Loucy (cell line): ENCODE results near the gene COQ2.

Experiments
- H2AFZ ChIP-seq: fragments of 200-600 bp; sonication (generic); 2 replicates; pipeline ENCODE4 v1.6.0; 2016; ENCODE audit warnings: antibody characterized with exemption, mild to moderate bottlenecking, low read length, moderate library complexity
- H3F3A ChIP-seq: fragments of 200-600 bp; 2 replicates; pipeline ENCODE4 v1.6.0; 2016; ENCODE audit warnings: antibody characterized with exemption, low read depth, mild to moderate bottlenecking
- H3K27me3 ChIP-seq: fragments of 200-600 bp; sonication (generic); 2 replicates; pipeline ENCODE4 v1.6.1; 2014; ENCODE audit warnings: low read length, mild to moderate bottlenecking; ENCODE audit not compliant: insufficient read depth, poor library complexity, severe bottlenecking
- H3K36me3 ChIP-seq: fragments of 200-600 bp; sonication (generic); 2 replicates; pipeline ENCODE4 v1.6.1; 2016; ENCODE audit warnings: low read length; ENCODE audit not compliant: insufficient read depth
- H3K4me1 ChIP-seq: fragments of 200-600 bp; sonication (generic); 2 replicates; pipeline ENCODE4 v1.5.1; 2014; ENCODE audit warnings: low read length, mild to moderate bottlenecking; ENCODE audit not compliant: insufficient read depth, poor library complexity, severe bottlenecking
- H3K4me2 ChIP-seq: fragments of 200-600 bp; sonication (generic); 2 replicates; pipeline ENCODE4 v1.6.0; 2014; ENCODE audit warnings: antibody characterized with exemption, low read length, low read depth, mild to moderate bottlenecking; ENCODE audit not compliant: poor library complexity, severe bottlenecking
- H3K4me3 ChIP-seq: fragments of 200-600 bp; sonication (generic); 2 replicates; pipeline ENCODE4 v1.5.1; 2014; ENCODE audit warnings: low read length, mild to moderate bottlenecking, mixed read lengths; ENCODE audit not compliant: poor library complexity, severe bottlenecking
- H3K79me2 ChIP-seq: fragments of 200-600 bp; sonication (generic); 2 replicates; pipeline ENCODE4 v1.6.1; 2014; ENCODE audit warnings: low read length; ENCODE audit not compliant: insufficient read depth
- H3K9ac ChIP-seq: fragments of 200-600 bp; sonication (generic); 2 replicates; pipeline ENCODE4 v1.6.0; 2014; ENCODE audit warnings: mild to moderate bottlenecking, low read depth, low read length, moderate library complexity; ENCODE audit not compliant: poor library complexity, severe bottlenecking
- H3K9me2 ChIP-seq: fragments of 200-600 bp; sonication (generic); replicated peaks from 2 replicates; pipeline ENCODE4 v1.6.1; 2016; ENCODE audit warnings: low read depth, low read length, mixed read lengths
- H3K9me3 ChIP-seq: fragments of 200-600 bp; sonication (generic); 2 replicates; pipeline ENCODE4 v1.6.1; 2014; ENCODE audit warnings: mild to moderate bottlenecking, antibody characterized with exemption, low read length, low read depth; ENCODE audit not compliant: insufficient read depth
- H4K20me1 ChIP-seq: fragments of 200-600 bp; sonication (generic); 2 replicates; pipeline ENCODE4 v1.6.0; 2014; ENCODE audit warnings: antibody characterized with exemption, low read length, mild to moderate bottlenecking; ENCODE audit not compliant: insufficient read depth, poor library complexity, severe bottlenecking
- CTCF ChIP-seq: fragments of 200-600 bp; sonication (generic); conservative IDR thresholded peaks from 2 replicates; pipeline ENCODE4 v1.5.1; 2014; ENCODE audit warnings: mild to moderate bottlenecking, antibody characterized with exemption, low read length
- EZH2phosphoT487 ChIP-seq: fragments of 200-600 bp; IDR thresholded peaks from 2 replicates; pipeline ENCODE4 v1.6.1; 2018; ENCODE audit warnings: antibody characterized with exemption, mild to moderate bottlenecking, moderate library complexity, borderline replicate concordance

Gene COQ2

GRCh38 chr4:83266689-83267088, 17.9 kb downstream of the COQ2 start:
- Histone ChIP-seq H3K4me1 (no peaks in the 10 kb centered on the region), H3K36me3 (peaks cover 5% of the 10 kb centered on the region; the same call in 1 of the 2 replicates), H2AFZ (no peak overlapping the region), H3K9me2 (no peaks in the 10 kb centered on the region), H3F3A (no peaks in the 10 kb centered on the region), H3K79me2 (no peaks in the 10 kb centered on the region), H4K20me1 (no peaks in the 10 kb centered on the region), H3K9ac (no peak overlapping the region), H3K27me3 (no peaks in the 10 kb centered on the region), H3K4me2 (no peak overlapping the region), H3K4me3 (no peak overlapping the region), H3K9me3 (no peaks in the 10 kb centered on the region)
- no peak for TF ChIP-seq CTCF
- TF ChIP-seq EZH2phosphoT487 = no peak

GRCh38 chr4:83263106-83263505, 21.5 kb downstream of the COQ2 start:
- Histone ChIP-seq H3K79me2 (no peaks in the 10 kb centered on the region), H3F3A (no peaks in the 10 kb centered on the region), H3K36me3 (peaks cover 5% of the 10 kb centered on the region; the same call in 1 of the 2 replicates), H3K4me3 (no peak overlapping the region), H3K9me2 (no peaks in the 10 kb centered on the region), H3K27me3 (no peaks in the 10 kb centered on the region), H3K4me2 (no peak overlapping the region), H4K20me1 (no peaks in the 10 kb centered on the region), H3K9me3 (no peaks in the 10 kb centered on the region), H3K4me1 (no peaks in the 10 kb centered on the region), H3K9ac (no peak overlapping the region), H2AFZ (no peak overlapping the region)
- TF ChIP-seq EZH2phosphoT487 = no peak
- TF ChIP-seq CTCF = no peak

GRCh38 chr4:83262682-83263081, 21.9 kb downstream of the COQ2 start:
- H3K4me3 ChIP-seq = no peak overlapping the region
- no peak overlapping the region for H3K4me2 ChIP-seq
- H3K9ac ChIP-seq = no peak overlapping the region
- H3K4me1 ChIP-seq = no peaks in the 10 kb centered on the region
- H3K36me3 ChIP-seq = peaks cover 5% of the 10 kb centered on the region; the same call in 1 of the 2 replicates
- no peaks in the 10 kb centered on the region for H3K9me3 ChIP-seq
- H4K20me1 ChIP-seq = no peaks in the 10 kb centered on the region
- H3K79me2 ChIP-seq = no peaks in the 10 kb centered on the region
- TF ChIP-seq EZH2phosphoT487 = no peak
- TF ChIP-seq CTCF = no peak
- no peaks in the 10 kb centered on the region for H3K9me2 ChIP-seq
- no peaks in the 10 kb centered on the region for H3K27me3 ChIP-seq
- no peaks in the 10 kb centered on the region for H3F3A ChIP-seq
- no peak overlapping the region for H2AFZ ChIP-seq
